ENCODE results near the gene IGSF23.
"Not testable (repeated sequence)": the region's sequence is repeated elsewhere in the genome, so short reads cannot be mapped to it uniquely, and the experiment has no call there.

IGSF23 gene

DNA sequence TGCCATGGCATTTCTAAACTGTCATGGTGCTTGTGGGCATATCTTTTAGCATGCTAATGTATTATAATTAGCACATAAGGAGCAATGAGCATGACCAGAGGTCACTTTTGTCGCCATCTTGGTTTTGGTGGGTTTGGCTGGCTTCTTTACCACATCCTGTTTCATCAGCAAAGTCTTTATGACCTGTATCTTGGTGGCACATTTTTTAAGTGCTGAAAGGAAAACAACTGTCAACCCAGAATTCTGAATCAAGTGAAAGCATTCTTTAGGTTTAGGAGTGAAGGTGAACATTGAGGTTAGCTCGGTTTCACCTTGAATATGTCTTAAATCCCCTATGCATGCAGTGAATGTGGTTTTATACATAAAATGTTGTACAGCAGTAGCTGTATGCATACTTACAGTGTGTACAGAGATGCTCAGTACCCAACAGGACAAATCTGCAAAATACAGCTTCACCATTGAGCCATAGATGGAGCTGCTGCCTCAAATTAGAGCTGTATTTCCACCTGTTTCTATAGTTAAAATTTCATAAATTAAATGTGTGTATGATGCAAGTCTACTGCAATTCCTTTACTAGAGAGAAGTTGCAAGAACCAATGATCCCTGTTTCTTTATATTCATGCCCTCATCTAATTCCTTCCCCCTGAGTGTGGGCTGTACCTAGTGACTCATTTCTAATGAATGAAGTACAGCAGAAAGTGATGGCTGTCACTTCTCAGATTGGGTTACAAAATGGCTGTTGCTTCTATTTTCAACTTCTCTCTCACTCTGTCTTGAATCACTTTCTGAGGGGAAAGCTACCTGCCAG is 25.2 kb upstream of the IGSF23 start:
- DNase-seq (ENCODE audit: low read depth in 2 of 2) = peak; percentile 93 to 94

- no peak for DNase-seq (ENCODE audit: low read depth in 2 of 2)
Observed at GRCh38 chr19:44588771-44589112, 24.6 kb upstream of the IGSF23 start.

DNA sequence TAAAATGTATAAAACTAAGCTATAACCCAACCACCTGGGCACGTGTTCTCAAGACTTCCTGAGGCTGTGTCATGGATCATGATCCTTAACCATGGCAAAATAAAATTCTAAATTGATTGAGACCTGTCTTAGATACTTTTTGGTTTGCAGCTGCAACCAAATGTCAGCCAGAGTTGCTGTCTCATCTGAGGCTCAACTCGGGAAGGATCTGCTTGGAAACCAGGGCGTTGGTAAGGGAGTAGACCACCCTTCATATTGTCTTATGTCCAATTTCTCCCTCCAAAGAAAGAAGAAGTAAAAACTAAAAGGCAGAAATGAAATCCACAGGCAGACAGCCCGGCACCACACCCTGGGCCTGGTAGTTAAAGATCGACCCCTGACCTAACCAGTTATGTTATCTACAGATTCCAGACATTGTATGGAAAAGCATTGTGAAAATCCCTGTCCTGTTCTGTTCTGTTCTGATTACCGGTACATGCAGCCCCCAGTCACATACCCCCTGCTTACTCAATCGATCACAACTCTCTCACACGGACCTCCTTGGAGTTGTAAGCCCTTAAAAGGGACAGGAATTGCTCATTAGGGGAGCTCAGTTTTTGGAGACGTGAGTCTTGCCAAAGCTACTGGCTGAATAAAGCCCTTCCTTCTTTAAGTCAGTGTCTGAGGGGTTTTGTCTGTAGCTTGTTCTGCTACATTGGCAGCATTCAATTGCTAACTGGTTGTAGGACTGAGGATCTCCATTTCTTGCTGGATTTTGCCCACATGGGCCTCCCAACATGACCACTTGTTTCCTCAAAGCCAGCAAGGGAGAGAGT is 22.9 kb upstream of the IGSF23 start:
- DNase-seq (ENCODE audit: low read depth in 2 of 2) = no peak

DNA sequence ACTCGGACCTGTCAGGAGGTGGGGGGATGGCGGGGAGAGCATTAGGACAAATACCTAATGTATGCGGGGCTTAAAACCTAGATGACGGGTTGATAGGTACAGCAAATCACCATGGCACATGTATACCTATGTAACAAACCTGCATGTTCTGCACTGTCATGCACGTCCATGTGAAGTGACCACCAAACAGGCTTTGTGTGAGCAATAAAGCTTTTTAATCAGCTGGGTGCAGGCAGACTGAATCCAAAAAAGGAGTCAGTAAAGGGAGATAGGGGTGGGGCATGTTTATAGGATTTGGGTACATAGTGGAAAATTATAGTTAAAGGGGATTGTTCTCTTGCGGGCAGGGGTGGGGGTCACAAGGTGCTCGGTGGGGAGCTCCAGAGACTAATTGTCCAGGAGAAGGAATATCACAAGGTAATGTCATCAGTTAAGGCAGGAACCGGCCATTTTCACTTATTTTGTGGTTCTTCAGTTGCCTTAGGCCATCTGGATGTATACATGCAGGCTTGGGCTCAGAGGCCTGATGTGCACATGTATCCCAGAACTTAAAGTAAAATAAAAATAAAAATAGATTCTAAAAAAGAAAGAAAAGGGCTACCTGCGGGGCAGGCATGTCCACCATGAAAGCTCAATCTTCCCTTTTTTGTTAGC is 21.9 kb upstream of the IGSF23 start:
- not testable (repeated sequence) for DNase-seq (ENCODE audit: low read depth in 2 of 2)

- no peak for DNase-seq (ENCODE audit: low read depth in 2 of 2)
Observed at GRCh38 chr19:44592451-44592890, 20.9 kb upstream of the IGSF23 start.

GRCh38 chr19:44593294-44593693 is 20.1 kb upstream of the IGSF23 start:
- DNase-seq (ENCODE audit: low read depth in 2 of 2) = no peak

GRCh38 chr19:44593866-44594266 is 19.5 kb upstream of the IGSF23 start:
- DNase-seq (ENCODE audit: low read depth in 2 of 2) = not testable (repeated sequence)

- no peak for DNase-seq (ENCODE audit: low read depth in 2 of 2)
Observed at GRCh38 chr19:44596428-44597130, 16.8 kb upstream of the IGSF23 start.

GRCh38 chr19:44597131-44597491 is 16.3 kb upstream of the IGSF23 start:
- DNase-seq (ENCODE audit: low read depth in 2 of 2) = no peak

DNA sequence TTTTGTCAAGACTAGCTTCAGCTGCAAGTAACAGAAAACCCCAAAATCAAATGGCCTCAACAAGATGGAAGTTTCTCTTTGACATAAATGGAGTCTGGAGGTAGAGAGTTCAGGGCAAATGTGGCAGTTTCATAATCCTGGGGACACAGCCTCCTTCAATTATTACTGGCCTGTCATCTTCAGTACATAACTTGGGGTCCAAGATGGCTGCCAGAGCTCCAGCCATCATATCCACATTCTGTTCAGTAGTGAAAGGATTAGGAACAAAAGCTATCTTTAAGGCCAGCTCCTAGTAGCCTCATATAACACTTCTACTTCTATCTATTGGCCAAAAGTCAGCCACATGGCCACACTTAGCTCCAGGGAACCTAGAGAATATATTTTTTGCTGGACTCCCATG is 15.0 kb upstream of the IGSF23 start:
- no peak for DNase-seq (ENCODE audit: low read depth in 2 of 2)

DNA sequence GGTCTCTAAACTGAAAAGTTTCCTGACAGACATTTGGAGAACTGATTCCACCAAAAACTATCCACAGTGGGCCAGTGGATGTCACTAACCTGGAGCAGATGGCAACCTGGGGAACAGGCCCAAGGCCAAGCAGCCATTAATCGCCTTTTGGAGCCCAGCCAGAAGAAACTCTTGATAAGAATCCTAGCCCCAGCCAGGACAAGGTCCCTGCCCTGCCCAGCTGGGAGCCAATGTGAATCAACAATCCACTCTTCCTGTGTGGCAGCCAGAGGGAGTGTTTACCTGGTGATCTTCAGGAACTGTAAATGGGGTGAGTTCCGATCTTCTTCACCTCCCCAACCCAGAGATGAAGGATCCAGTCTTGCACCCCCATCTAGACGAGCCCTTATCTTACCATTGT is 14.5 kb upstream of the IGSF23 start:
- DNase-seq (ENCODE audit: low read depth in 2 of 2) = no peak

DNA sequence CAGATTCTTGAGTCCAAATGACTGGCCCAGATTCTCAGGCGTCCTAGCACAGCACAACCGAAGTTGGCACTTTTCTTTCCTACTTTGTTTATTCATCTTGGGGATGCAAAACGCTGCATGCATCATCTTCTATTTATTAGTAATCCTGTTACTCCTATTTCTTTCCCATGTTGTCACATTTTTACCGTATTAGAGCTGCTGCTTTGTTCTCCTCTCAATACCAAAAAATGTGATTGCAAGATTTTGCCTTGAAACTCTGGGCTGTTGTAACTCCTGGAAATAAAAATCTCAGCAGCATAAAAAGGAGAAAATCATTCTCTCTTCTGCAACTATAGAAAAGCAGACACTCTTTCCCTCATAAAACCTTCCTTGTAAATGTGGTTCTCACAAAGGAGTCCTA is 12.9 kb upstream of the IGSF23 start:
- DNase-seq (ENCODE audit: low read depth in 2 of 2) = no peak

GRCh38 chr19:44602081-44602480 is 11.3 kb upstream of the IGSF23 start:
- no peak for DNase-seq (ENCODE audit: low read depth in 2 of 2)

DNA sequence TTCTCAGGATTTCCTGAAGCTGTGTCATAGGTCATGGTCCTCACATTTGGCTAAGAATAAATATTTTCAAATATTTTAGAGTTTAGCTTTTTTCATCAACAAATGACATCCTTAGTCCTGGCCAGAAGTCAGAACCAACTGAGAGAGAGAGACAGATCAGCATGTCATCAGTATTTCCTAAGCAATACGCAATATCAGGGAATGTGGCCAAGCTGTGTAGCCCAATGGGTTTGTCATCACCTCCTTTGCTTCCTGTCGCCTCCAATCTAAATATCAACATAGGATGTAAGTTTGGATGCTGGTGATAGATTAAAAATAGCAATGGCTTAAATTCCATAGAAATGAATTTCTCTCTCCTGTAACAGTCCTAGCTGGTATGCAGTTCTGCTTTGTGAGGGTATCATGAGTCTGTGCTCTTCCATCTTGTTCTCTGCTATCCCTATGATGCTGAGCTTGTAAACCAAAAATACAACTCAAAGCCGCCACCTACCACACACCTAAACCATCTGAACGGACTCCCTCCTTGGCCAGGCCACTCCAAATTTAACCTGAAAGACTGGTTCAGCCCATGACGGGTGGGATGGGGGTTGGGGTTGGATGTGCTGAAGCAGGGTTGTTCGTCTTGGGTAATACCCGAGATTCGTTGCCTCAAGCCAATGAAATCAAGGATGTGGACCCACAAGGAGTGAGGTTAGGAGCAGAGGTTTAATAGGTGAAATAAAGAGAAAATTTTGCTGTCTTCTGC is 10.0 kb upstream of the IGSF23 start:
- DNase-seq (ENCODE audit: low read depth in 2 of 2) = peak; percentile 89

DNA sequence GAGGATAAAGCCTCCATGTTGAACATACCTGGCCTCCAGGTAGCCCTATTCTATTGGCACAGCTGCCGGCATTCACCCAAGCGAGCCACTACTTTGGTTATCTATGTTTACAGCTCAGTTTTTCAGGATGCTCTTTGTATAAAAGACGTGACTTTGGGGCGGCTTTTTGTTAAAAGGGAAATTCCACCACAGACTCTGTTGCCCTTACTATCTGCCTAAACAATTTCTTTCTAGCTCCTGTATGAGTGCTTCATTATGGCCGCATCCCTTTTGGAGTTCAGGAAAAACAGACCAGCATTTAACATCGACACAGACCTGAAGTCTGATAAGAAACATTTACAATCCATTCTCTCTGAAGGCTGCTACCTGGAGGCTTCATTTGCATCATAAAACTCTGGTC is 9.1 kb upstream of the IGSF23 start:
- no peak for DNase-seq (ENCODE audit: low read depth in 2 of 2)

DNA sequence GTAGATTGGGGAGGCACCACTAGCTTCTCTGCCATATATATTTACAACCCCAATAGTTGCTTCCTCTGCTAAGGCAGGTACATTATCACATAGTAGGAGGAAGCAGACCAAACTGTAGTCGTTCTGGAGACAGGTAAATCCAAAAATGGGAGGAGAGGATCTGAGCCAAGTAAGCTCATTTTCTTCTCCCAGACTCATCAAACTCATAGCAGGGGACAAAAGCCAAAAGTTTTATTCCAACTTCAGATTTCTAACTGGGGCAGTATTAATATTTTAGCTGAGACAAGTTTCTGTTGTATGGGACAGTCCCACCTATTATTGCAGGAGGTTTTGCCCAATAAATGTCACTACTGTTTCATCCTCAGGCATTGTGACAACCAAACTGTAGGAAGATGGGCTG is 7.8 kb upstream of the IGSF23 start:
- DNase-seq (ENCODE audit: low read depth in 2 of 2) = no peak

DNA sequence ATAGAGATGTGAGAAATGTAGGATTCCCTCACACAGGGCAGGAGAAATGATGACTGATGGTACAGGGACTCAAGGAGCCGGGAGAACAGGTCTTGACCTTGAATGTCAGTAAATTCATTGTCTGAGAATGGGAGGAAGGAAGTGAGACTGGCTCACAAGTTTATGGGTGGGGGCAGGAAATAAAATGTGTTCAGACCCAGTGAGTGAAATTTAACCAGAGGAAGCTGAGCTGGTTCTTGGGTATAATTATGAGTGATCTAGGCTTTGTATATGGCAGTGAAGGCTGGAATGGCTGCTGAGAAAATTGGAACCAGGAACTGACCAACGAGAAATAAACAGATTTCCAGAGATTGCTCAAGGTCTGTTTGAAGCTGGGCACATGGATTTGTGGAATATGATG is 6.3 kb upstream of the IGSF23 start:
- no peak for DNase-seq (ENCODE audit: low read depth in 2 of 2)

GRCh38 chr19:44607917-44608316 is 5.4 kb upstream of the IGSF23 start:
- DNase-seq (ENCODE audit: low read depth in 2 of 2) = no peak

DNA sequence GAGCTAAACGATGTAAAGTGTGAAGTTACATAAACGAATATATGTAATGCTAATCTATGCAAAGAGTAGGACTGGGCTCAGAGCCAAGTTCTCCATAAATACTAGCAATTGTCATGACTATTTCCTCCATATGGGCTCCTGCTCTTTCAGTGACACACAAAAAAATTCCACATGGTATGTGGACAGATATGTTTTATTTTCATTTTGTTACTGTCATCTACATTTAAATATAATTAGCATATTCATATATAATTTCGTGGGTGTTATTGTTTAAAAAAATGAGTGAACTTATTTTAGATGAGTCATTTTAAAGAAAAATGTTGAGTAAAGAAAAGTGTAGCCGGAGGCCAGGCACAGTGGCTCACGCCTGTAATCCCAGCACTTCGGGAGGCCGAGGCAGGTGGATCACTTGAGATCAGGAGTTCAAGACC is 5.0 kb upstream of the IGSF23 start:
- DNase-seq (ENCODE audit: low read depth in 2 of 2) = peak; percentile 66 to 70

GRCh38 chr19:44609219-44609618 is 4.1 kb upstream of the IGSF23 start:
- peak in 1 of 2 experiments; percentile 36 for DNase-seq (ENCODE audit: low read depth in 2 of 2)

DNA sequence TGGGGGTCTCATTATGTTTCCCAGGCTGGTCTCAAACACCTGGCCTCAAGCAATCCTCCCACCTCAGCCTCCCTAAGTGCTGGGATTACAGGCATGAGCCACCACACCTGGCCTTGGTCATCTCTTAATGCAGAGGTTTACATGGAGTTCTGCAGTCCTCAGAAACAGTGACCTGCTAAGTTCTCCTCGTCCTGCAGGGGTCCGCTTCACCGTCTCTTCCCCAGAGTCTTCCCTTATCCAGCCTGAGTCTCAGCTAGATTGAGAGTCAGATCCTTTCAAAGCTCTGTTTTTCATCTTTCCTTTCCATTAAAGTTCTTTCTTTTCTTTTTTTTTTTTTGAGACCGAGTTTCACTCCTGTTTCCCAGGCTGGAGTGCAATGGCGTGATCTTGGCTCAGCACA is 2.9 kb upstream of the IGSF23 start:
- not testable (repeated sequence) for DNase-seq (ENCODE audit: low read depth in 2 of 2)

Measured in fibroblast of skin of left quadriceps (primary cell).